Spleen (tissue), 11 donors: ENCODE data around the gene ZNF678. TPM values are rescaled to one million over a fixed set of nuclear protein-coding genes. Genes with fewer than 3 reads are reported as not detected.
A peak's percentile ranks its signal among the peaks of the same experiment; 100 is the strongest.

ENCODE experiments used
- DNase-seq: peaks from one replicate; pipeline ENCODE4 v3.0.0-alpha.2; 2020
- H3K27ac ChIP-seq, 8 donors: fragments of 200-600 bp; sonication (generic) in 7 of 8; 1 replicate in 4 of 8; 2 replicates in 4 of 8; pipeline versions ENCODE4 v1.5.0 to v1.8.0; 2016 to 2021; ENCODE audit warnings: inconsistent platforms in 4 of 8, mild to moderate bottlenecking in 4 of 8, moderate library complexity in 1 of 8
- H3K27me3 ChIP-seq, 7 donors: fragments of 200-600 bp; sonication (generic) in 6 of 7; replicated peaks in 1 of 7; 1 replicate in 4 of 7; 2 replicates in 3 of 7; pipeline versions ENCODE4 v1.5.0 to v1.8.0; 2016 to 2021; ENCODE audit warnings: inconsistent platforms in 3 of 7, mild to moderate bottlenecking in 1 of 7
- H3K36me3 ChIP-seq, 6 donors: fragments of 200-600 bp; sonication (generic) in 5 of 6; 1 replicate in 4 of 6; 2 replicates in 2 of 6; pipeline versions ENCODE4 v1.5.0 to v1.8.0; 2016 to 2021; ENCODE audit warnings: inconsistent platforms in 2 of 6
- H3K4me1 ChIP-seq, 6 donors: fragments of 200-600 bp; sonication (generic) in 5 of 6; 1 replicate in 3 of 6; 2 replicates in 3 of 6; pipeline versions ENCODE4 v1.5.0 to v1.8.0; 2016 to 2021; ENCODE audit warnings: inconsistent platforms in 3 of 6
- H3K4me3 ChIP-seq, 8 donors: fragments of 200-600 bp; sonication (generic) in 7 of 8; 1 replicate in 4 of 8; 2 replicates in 4 of 8; pipeline versions ENCODE4 v1.5.0 to v1.8.0; 2016 to 2021; ENCODE audit warnings: inconsistent platforms in 4 of 8, mild to moderate bottlenecking in 4 of 8, moderate library complexity in 2 of 8
- H3K9me3 ChIP-seq, 8 donors: fragments of 200-600 bp; sonication (generic) in 7 of 8; 1 replicate in 4 of 8; 2 replicates in 4 of 8; pipeline versions ENCODE4 v1.5.0 to v1.8.0; 2016 to 2021; ENCODE audit warnings: inconsistent platforms in 4 of 8
- CTCF ChIP-seq, 11 experiments: fragments of 200-600 bp in 7 of 11; fragments of 450-650 bp in 4 of 11; sonication (generic) in 4 of 11; IDR thresholded peaks in 8 of 11; conservative IDR thresholded peaks in 3 of 11; 1 replicate in 7 of 11; 2 replicates in 4 of 11; pipeline versions ENCODE4 v1.4.0 to v1.8.0; 2016 to 2021; ENCODE audit warnings: antibody characterized with exemption in 11 of 11, inconsistent platforms in 4 of 11, mild to moderate bottlenecking in 1 of 11
- POLR2A ChIP-seq, 3 donors: fragments of 450-650 bp; IDR thresholded peaks; one replicate each; pipeline ENCODE4 v1.5.1; 2017; ENCODE audit warnings: antibody characterized with exemption in 3 of 3, mild to moderate bottlenecking in 1 of 3
- POLR2AphosphoS5 ChIP-seq, 3 donors: sonication (generic); formaldehyde crosslinking; IDR thresholded peaks; one replicate each; pipeline ENCODE4 v1.5.1; 2017; ENCODE audit warnings: antibody characterized with exemption in 3 of 3
- WGBS, 5 donors: extraction: QIAGEN DNeasy Blood & Tissue Kit in 3 of 5; methylation state at CpG; one replicate each; pipeline versions ENCODE4 v1.1.5 to v1.1.7; 2013 to 2018; 5-methylcytosine and 5-hydroxymethylcytosine counted together
- intact Hi-C: fragments of 100-400 bp; cut with DNase I; formaldehyde crosslinking; loops from one replicate; pipeline ENCODE4 v1.15.0; 2023; ENCODE audit warnings: low total_unique reads
- polyA plus RNA-seq, 3 donors: library from polyadenylated mRNA; stranded (reverse); fragments of 200-250 nt; gene quantifications; one replicate each; pipeline ENCODE4 v1.2.1, GENCODE V29; 2013
- total RNA-seq, 7 donors: library from RNA; depleted of rRNA in 3 of 7; stranded (reverse); fragments of >200 nt in 3 of 7; fragmentation: NEBNext Ultra II Directional in 4 of 7; extraction: Animal tissue kit (Norgen Biotek cat#: 25700) in 4 of 7; gene quantifications; one replicate each; pipeline versions ENCODE4 v1.1.0 to v1.2.1, GENCODE V29; 2016 to 2021
- donor health status: healthy with polysubstance abuse.
- donor health status: DM: no; HTN: no; CAD: no; lungs with moderate emphysema.
- donor health status: DM: no; HTN: no; CAD: no.
- donor health status: Bipolar disorder and iron deficiency.
- donor health status: healthy.
- donor health status: DM: no; HTN: no; CAD: no.
- donor health status: DM: yes; HTN: yes; CAD: no.

The ZNF678 gene
- total and polyA plus RNA-seq, 10 donors, result 1.5 to 24.5 (median 11.9) TPM

- TF ChIP-seq CTCF (IDR thresholded peaks at IDR 0.05 in 8 of 11, conservative IDR thresholded peaks at IDR 0.05 in 3 of 11) (no peak), POLR2A (IDR thresholded peaks at IDR 0.05) (no peak), POLR2AphosphoS5 (IDR thresholded peaks at IDR 0.05) (no peak)
- H3K36me3 ChIP-seq, result no peaks in the 10 kb centered on the region
- H3K4me1 ChIP-seq, result peaks cover 0 to 21% (median 16%) of the 10 kb centered on the region in 6 donors
- H3K9me3 ChIP-seq, result peaks cover 0 to 14% (median 2%) of the 10 kb centered on the region in 8 donors
- peak overlapping the region in 4 of 8 donors; percentile 11 to 76 (median 66) for H3K27ac ChIP-seq
- H3K27me3 ChIP-seq, result peaks cover 0 to 8% (median 0%) of the 10 kb centered on the region in 7 donors
- DNase-seq, result no peak
- WGBS, 5 donors, result 20 to 29% (median 25%) methylated on average over 21 to 32 of the region's 32 CpGs
- H3K4me3 ChIP-seq, result peak overlapping the region; percentile 51 to 79 (median 66)
- intact Hi-C loops, result loop anchor here (10.0 kb wide), 1 partner anchor 57 kb away; no protein-coding TSS in a partner anchor
Observed at GRCh38 chr1:227541796-227542152, 21.6 kb upstream of the ZNF678 start.

- Histone ChIP-seq H3K9me3 (peaks cover 0 to 7% (median 0%) of the 10 kb centered on the region in 8 donors), H3K4me1 (peaks cover 0 to 21% (median 16%) of the 10 kb centered on the region in 6 donors), H3K4me3 (peak overlapping the region; percentile 51 to 79 (median 66)), H3K36me3 (no peaks in the 10 kb centered on the region), H3K27me3 (peaks cover 0 to 8% (median 0%) of the 10 kb centered on the region in 7 donors), H3K27ac (peak overlapping the region in 4 of 8 donors; percentile 11 to 76 (median 66))
- TF ChIP-seq CTCF (IDR thresholded peaks at IDR 0.05 in 8 of 11, conservative IDR thresholded peaks at IDR 0.05 in 3 of 11) (peak; percentile 66 to 100 (median 99)), POLR2AphosphoS5 (IDR thresholded peaks at IDR 0.05) (peak; percentile 60 to 80 (median 77)), POLR2A (IDR thresholded peaks at IDR 0.05) (no peak)
- peak; percentile 98 for DNase-seq
- intact Hi-C loops, result loop anchor here (10.0 kb wide), 1 partner anchor 58 kb away; no protein-coding TSS in a partner anchor
- 4 to 16% (median 5%) methylated on average over 24 to 84 of the region's 84 CpGs for WGBS, 5 donors
Observed at GRCh38 chr1:227542153-227543120, 20.9 kb upstream of the ZNF678 start.

DNA sequence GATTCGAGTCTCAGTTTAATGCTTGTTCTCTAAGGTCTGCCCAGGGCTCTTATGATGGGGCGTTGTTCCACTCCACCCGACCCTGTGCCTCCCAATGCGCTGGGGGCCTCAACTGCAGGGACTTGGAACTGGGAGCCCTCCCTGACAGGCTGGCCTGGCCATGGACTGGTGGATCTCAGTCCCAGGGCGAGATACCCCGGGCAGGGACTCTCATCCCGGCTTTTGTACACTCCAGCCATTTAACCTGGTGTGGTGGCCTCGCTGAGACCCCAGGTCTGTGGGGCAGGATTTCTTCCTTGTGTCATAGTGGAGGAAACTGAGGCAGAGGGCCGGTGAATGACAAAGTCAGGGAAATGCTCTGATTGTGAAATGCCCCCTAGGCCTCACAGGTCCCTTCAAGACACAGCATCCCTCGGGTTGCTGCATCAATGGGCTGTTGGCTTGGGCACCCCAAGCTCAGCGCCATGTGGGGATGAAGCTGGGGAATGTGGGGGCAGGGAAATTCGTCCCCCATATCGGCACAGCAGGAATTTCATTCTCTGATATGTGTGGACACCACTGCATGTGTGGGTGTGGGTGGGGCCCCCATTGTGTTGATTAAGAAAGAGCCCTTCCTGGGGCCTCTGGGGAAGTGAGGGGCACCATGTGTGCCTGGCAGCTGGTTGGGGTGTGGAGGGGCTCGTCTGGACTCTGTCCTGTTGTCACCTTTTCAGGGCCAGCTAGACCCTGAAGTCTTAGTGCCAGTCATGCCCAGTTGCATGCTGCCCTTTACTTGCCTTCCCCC, 19.9 kb upstream of the ZNF678 start:
- H3K27ac ChIP-seq, result peak overlapping the region in 4 of 8 donors; percentile 11 to 76 (median 66)
- TF ChIP-seq POLR2A (IDR thresholded peaks at IDR 0.05) (no peak), CTCF (IDR thresholded peaks at IDR 0.05 in 8 of 11, conservative IDR thresholded peaks at IDR 0.05 in 3 of 11) (no peak), POLR2AphosphoS5 (IDR thresholded peaks at IDR 0.05) (no peak)
- DNase-seq, result peak; percentile 67
- no peak overlapping the region for H3K4me3 ChIP-seq
- no peaks in the 10 kb centered on the region for H3K9me3 ChIP-seq
- intact Hi-C loops, result loop anchor here (10.0 kb wide), 1 partner anchor 59 kb away; no protein-coding TSS in a partner anchor
- H3K27me3 ChIP-seq, result peaks cover 0 to 8% (median 0%) of the 10 kb centered on the region in 7 donors
- WGBS, 5 donors, result 83 to 96% (median 91%) methylated on average over 12 to 14 of the region's 14 CpGs
- H3K36me3 ChIP-seq, result no peaks in the 10 kb centered on the region
- H3K4me1 ChIP-seq, result peaks cover 0 to 21% (median 16%) of the 10 kb centered on the region in 6 donors
